Gastroesophageal sphincter (tissue), 3 donors: ENCODE measurements around the gene CCZ1.
"Not testable (repeated sequence)": the region's sequence is repeated elsewhere in the genome, so short reads cannot be mapped to it uniquely, and the experiment has no call there.

Source experiments
- POLR2A ChIP-seq, 2 donors: fragments of 450-650 bp; IDR thresholded peaks; one replicate each; pipeline ENCODE4 v1.6.1; 2017; ENCODE audit warnings: antibody characterized with exemption in 2 of 2, mild to moderate bottlenecking in 2 of 2, moderate library complexity in 1 of 2
- TF ChIP-seq, protein P1 (sequence below), 4 experiments: fragments of 200-600 bp in 2 of 4; fragments of 450-650 bp in 2 of 4; sonication (generic) in 1 of 4; IDR thresholded peaks; one replicate each; pipeline ENCODE4 v1.5.1; 2017 to 2019; ENCODE audit warnings: antibody characterized with exemption in 4 of 4, mild to moderate bottlenecking in 2 of 4, moderate library complexity in 2 of 4

DNA sequence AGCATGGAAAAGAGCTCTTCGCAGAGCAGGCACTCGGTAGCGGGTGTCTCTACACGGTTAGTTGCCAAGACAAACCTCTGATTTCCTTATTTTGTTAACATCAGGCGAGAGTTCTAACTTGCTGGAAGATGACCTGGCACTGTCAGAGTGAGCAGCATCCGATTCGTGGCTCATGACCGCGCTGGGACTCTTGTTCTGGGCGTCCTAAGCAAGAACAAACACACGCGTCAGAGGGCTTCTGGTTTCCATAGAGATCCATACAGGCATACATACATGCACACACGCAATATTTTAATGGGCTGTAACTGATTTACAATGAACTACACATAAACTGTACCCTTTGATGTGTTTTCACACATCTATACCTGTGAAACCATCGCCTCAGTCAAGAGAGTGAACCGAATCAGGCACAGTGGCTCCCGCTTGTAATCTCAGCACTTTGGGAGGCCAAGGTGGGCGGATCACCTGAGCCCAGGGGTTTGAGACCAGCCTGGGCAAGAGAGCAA lies 36.5 kb downstream of the CCZ1 start:
- TF ChIP-seq, protein P1, sequence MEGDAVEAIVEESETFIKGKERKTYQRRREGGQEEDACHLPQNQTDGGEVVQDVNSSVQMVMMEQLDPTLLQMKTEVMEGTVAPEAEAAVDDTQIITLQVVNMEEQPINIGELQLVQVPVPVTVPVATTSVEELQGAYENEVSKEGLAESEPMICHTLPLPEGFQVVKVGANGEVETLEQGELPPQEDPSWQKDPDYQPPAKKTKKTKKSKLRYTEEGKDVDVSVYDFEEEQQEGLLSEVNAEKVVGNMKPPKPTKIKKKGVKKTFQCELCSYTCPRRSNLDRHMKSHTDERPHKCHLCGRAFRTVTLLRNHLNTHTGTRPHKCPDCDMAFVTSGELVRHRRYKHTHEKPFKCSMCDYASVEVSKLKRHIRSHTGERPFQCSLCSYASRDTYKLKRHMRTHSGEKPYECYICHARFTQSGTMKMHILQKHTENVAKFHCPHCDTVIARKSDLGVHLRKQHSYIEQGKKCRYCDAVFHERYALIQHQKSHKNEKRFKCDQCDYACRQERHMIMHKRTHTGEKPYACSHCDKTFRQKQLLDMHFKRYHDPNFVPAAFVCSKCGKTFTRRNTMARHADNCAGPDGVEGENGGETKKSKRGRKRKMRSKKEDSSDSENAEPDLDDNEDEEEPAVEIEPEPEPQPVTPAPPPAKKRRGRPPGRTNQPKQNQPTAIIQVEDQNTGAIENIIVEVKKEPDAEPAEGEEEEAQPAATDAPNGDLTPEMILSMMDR (IDR thresholded peaks at IDR 0.05) = not testable (repeated sequence)
- TF ChIP-seq POLR2A (IDR thresholded peaks at IDR 0.05) = not testable (repeated sequence)
